ENCODE results near the gene THBS3. TPM values are rescaled to one million over a fixed set of nuclear protein-coding genes. Genes with fewer than 3 reads are reported as not detected.
"Not testable (repeated sequence)": the region's sequence is repeated elsewhere in the genome, so short reads cannot be mapped to it uniquely, and the experiment has no call there.

The THBS3 gene
- total and polyA plus RNA-seq, 12 donors: 3.8 to 23.5 (median 6.4) TPM

GRCh38 chr1:155242805-155243358, 35.2 kb upstream of the THBS3 start:
- ATAC-seq: no peak
- H3K4me1 ChIP-seq: peaks cover 3 to 48% (median 28%) of the 10 kb centered on the region in 9 donors
- TF ChIP-seq, protein P1, sequence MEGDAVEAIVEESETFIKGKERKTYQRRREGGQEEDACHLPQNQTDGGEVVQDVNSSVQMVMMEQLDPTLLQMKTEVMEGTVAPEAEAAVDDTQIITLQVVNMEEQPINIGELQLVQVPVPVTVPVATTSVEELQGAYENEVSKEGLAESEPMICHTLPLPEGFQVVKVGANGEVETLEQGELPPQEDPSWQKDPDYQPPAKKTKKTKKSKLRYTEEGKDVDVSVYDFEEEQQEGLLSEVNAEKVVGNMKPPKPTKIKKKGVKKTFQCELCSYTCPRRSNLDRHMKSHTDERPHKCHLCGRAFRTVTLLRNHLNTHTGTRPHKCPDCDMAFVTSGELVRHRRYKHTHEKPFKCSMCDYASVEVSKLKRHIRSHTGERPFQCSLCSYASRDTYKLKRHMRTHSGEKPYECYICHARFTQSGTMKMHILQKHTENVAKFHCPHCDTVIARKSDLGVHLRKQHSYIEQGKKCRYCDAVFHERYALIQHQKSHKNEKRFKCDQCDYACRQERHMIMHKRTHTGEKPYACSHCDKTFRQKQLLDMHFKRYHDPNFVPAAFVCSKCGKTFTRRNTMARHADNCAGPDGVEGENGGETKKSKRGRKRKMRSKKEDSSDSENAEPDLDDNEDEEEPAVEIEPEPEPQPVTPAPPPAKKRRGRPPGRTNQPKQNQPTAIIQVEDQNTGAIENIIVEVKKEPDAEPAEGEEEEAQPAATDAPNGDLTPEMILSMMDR (IDR thresholded peaks at IDR 0.05): no peak

GRCh38 chr1:155241841-155242264, 34.2 kb upstream of the THBS3 start:
- Histone ChIP-seq H3K27ac (peak overlapping the region in 4 of 10 donors; percentile 7 to 71 (median 32)), H3K36me3 (peaks cover 0 to 28% (median 3%) of the 10 kb centered on the region in 9 donors), H3K27me3 (no peaks in the 10 kb centered on the region), H3K9me3 (no peaks in the 10 kb centered on the region), H3K4me3 (no peak overlapping the region), H3K4me1 (peaks cover 3 to 48% (median 28%) of the 10 kb centered on the region in 9 donors)
- TF ChIP-seq, protein P1 (IDR thresholded peaks at IDR 0.05): no peak
- intact Hi-C loops (cut with DNase I): loop anchor here in 3 of 10 donors (5.0 kb wide), 1 partner anchor 35 kb away; the partner anchor contains the start of genes MTX1 (in 3 of the 3) and THBS3 (in 3 of the 3)
- WGBS, 2 donors: 69 to 70% methylated on average over 4 of the region's 4 CpGs
- ATAC-seq: no peak
- no peak for DNase-seq

More at GRCh38 chr1:155242805-155243358, 35.2 kb upstream of the THBS3 start:
- intact Hi-C loops (cut with DNase I): loop anchor here in 3 of 10 donors (5.0 kb wide), 1 partner anchor 36 kb away; the partner anchor contains the start of genes MTX1 (in 3 of the 3) and THBS3 (in 3 of the 3)
- Histone ChIP-seq H3K9me3 (no peaks in the 10 kb centered on the region), H3K27ac (peak overlapping the region in 7 of 10 donors; percentile 86 to 96 (median 92)), H3K36me3 (peaks cover 0 to 28% (median 0%) of the 10 kb centered on the region in 9 donors), H3K27me3 (no peaks in the 10 kb centered on the region), H3K4me3 (peak overlapping the region in 7 of 10 donors; percentile 65 to 84 (median 72))
- WGBS, 2 donors: 84 to 85% methylated on average over 3 of the region's 3 CpGs
- no peak for DNase-seq

- intact Hi-C loops (cut with DNase I): loop anchor here in 3 of 10 donors (5.0 kb wide), 1 partner anchor 34 kb away; the partner anchor contains the start of genes MTX1 (in 3 of the 3) and THBS3 (in 3 of the 3)
- H3K36me3 ChIP-seq: peaks cover 0 to 34% (median 5%) of the 10 kb centered on the region in 9 donors
- WGBS, 2 donors: 21 to 22% methylated on average over 4 of the region's 4 CpGs
- peak overlapping the region in 9 of 10 donors; percentile 27 to 57 (median 48) for H3K4me3 ChIP-seq
- peak overlapping the region in 6 of 10 donors; percentile 2 to 71 (median 26) for H3K27ac ChIP-seq
- H3K9me3 ChIP-seq: no peaks in the 10 kb centered on the region
- DNase-seq (peak in 1 of 2 donors; percentile 80), ATAC-seq (peak in 6 of 8 donors; percentile 21 to 51 (median 36))
- H3K4me1 ChIP-seq: peaks cover 3 to 48% (median 28%) of the 10 kb centered on the region in 9 donors
- no peaks in the 10 kb centered on the region for H3K27me3 ChIP-seq
- TF ChIP-seq, protein P1 (IDR thresholded peaks at IDR 0.05): no peak
These were observed 33.5 kb upstream of the THBS3 start for GRCh38 chr1:155241069-155241679.

- H3K4me3 ChIP-seq: no peak overlapping the region
- H3K27ac ChIP-seq: no peak overlapping the region
- H3K9me3 ChIP-seq: no peaks in the 10 kb centered on the region
- no peak for ATAC-seq
- H3K4me1 ChIP-seq: peaks cover 0 to 27% (median 18%) of the 10 kb centered on the region in 9 donors
- H3K36me3 ChIP-seq: peaks cover 0 to 38% (median 7%) of the 10 kb centered on the region in 9 donors
- TF ChIP-seq, protein P1 (IDR thresholded peaks at IDR 0.05): no peak
- intact Hi-C loops (cut with DNase I): no loop called here
- H3K27me3 ChIP-seq: no peaks in the 10 kb centered on the region
- WGBS, 2 donors: 70 to 85% methylated on average over 5 of the region's 5 CpGs
- DNase-seq: no peak
These were observed 28.8 kb upstream of the THBS3 start for GRCh38 chr1:155236451-155236850.

DNA sequence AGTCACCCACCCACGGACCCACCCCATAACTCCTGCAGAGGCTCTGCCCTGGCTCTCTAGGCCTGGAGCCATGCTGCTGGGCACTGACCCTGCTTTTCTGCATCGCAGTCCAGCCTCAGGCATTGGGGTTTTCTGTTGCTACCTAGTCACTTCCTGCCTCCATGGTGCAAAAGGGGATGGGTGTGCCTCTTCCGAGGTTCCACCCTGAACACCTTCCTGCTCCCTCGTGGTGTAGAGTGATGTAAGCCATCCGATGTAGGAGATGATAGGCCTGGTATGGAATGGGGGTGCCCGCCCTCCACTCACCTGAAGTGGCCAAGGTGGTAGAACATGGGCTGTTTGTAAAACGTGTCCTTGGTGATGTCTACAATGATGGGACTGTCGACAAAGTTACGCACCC, 27.7 kb upstream of the THBS3 start:
- Histone ChIP-seq H3K4me1 (peaks cover 0 to 21% (median 9%) of the 10 kb centered on the region in 9 donors), H3K36me3 (peaks cover 0 to 38% (median 7%) of the 10 kb centered on the region in 9 donors)
- H3K27ac ChIP-seq; DNase-seq; H3K9me3 ChIP-seq; ATAC-seq; H3K4me3 ChIP-seq; intact Hi-C loops (cut with DNase I); H3K27me3 ChIP-seq: not testable (repeated sequence)
- 88 to 89% methylated on average over 8 to 9 of the region's 9 CpGs for WGBS, 2 donors

- ATAC-seq: not testable (repeated sequence)
These were observed 25.8 kb upstream of the THBS3 start for GRCh38 chr1:155233502-155233901.

More at GRCh38 chr1:155233502-155233901, 25.8 kb upstream of the THBS3 start:
- H3K4me3 ChIP-seq; intact Hi-C loops (cut with DNase I); DNase-seq; H3K27ac ChIP-seq; H3K9me3 ChIP-seq; H3K27me3 ChIP-seq: not testable (repeated sequence)
- peaks cover 0 to 25% (median 7%) of the 10 kb centered on the region in 9 donors for H3K36me3 ChIP-seq
- WGBS, 2 donors: 86 to 100% methylated on average over 1 of the region's 5 CpGs
- H3K4me1 ChIP-seq: peaks cover 0 to 16% (median 0%) of the 10 kb centered on the region in 9 donors
